GM18909 (cell line): ENCODE results near the gene INSRR.

ENCODE experiments used
- ATAC-seq: cut with Tn5 transposase; IDR thresholded peaks from one replicate; pipeline ENCODE4 v1.9.1; 2021; ENCODE audit warnings: mild to moderate bottlenecking; ENCODE audit not compliant: unreplicated experiment, poor library complexity

The INSRR gene

DNA sequence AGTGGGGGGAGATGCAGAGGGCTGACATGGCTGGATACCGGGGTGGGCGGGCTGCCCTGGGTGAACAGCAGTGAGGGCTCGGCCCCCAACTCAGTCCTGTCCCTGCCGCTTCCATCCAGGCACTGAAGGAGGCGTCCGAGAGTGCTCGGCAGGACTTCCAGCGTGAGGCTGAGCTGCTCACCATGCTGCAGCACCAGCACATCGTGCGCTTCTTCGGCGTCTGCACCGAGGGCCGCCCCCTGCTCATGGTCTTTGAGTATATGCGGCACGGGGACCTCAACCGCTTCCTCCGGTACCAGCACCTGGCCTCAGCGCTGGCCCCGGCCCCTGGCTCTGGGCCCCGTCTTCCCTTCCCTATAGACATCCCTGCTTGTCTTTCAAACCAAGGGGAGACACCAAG, 17.4 kb upstream of the INSRR start:
- no peak for ATAC-seq

DNA sequence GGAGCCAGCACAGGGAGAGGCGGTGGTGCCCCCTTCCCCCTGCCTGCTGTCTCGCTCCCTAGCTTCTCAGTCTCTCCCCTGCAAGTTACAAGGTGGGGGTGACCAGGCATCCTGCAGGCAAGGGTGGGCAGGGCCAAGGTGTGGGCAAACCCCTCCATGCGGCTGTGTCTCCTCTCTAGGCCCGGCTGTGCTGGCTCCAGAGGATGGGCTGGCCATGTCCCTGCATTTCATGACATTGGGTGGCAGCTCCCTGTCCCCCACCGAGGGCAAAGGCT, 16.4 kb upstream of the INSRR start:
- ATAC-seq, result no peak

DNA sequence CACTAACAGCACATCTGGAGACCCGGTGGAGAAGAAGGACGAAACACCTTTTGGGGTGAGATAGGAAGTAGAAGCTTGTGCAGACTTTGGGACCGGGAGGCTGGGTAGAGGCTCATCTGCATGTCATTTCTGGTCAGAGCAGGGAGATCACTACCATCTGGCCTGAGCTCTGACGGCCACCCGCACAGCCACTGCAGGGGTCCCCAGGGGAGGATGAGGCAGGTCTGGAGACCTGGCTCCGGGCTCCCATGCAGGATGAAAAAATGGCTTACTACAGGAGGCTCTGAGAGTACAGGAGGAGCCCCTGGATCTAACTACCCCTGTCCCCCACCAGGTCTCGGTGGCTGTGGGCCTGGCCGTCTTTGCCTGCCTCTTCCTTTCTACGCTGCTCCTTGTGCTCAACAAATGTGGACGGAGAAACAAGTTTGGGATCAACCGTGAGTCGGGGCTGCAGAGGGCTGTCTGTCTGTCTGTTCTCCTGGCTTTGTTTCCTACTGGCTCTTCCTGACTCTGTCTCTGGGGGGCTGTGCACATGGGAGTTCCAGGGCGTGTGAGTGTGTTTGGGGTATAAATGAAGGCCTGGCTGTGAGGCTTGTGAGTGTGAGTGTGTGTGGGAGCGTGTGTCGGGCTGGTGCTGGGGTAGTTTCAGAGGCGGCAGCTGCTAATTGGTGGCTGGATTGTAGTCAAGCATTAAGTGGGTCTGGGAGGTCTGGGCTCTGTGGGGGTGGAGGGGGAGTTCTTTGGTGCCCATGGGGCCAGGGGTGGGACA, 15.8 kb upstream of the INSRR start:
- ATAC-seq, result no peak

- no peak for ATAC-seq
Measured at GRCh38 chr1:156874142-156874541, 15.2 kb upstream of the INSRR start.

- ATAC-seq, result no peak
Measured at GRCh38 chr1:156873659-156874058, 14.7 kb upstream of the INSRR start.

- no peak for ATAC-seq
Measured at GRCh38 chr1:156869455-156869854, 10.5 kb upstream of the INSRR start.

- ATAC-seq, result no peak
Measured at GRCh38 chr1:156868341-156868740, 9.4 kb upstream of the INSRR start.

DNA sequence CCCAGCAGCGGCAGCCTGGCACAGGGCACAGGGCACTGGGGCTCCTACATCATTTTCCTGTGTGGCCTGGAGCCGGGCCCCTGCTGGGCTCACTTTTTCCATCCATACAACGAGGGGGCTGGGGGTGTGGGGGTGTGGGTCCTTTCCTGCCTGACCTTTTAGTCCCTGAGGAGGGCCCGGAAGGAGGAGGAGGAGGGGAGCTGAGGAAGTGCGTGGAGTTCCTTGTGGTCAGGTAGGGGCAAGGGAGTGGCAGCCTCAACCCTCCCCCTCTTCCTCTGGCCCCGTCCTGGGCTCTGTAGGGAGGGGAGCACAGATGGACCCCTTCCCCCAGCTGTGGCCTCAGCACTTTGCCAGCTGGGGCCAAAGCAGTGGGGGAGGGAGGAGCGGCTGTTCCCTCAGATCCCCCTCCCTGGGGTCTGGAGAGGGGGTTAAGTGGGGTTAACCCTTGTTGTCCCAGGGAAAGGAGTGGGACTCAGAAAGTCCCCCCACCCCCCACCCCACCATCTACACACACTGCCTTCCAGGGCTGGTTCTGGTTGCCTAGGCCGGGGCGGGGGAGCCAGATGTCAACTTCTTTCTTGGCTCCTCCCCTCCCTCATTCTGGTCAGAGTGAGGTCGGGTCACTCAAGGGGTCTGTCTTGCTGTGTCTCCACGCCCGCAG, 7.5 kb upstream of the INSRR start:
- ATAC-seq, result no peak

DNA sequence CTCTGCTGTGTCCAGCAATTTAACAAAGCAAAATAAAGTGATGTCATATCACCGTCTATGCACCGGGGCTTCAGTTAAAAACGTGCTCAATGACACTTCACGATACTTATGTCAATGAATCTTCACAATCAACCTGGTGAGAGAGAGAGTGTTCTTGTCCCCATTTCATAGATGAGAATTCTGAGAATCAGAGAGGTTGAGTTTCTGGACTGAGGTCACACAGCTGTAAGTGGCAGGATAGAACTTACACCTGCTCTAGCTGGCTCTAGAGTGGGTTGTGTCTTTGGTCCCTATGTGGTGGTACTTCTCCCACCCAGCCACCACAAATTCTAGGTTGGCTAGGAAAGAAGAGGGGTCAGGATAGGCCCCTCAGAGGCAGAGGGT, 6.9 kb upstream of the INSRR start:
- no peak for ATAC-seq

- no peak for ATAC-seq
Measured at GRCh38 chr1:156865258-156865657, 6.3 kb upstream of the INSRR start.

GRCh38 chr1:156864796-156865195, 5.9 kb upstream of the INSRR start:
- ATAC-seq, result no peak

GRCh38 chr1:156863631-156864030, 4.7 kb upstream of the INSRR start:
- no peak for ATAC-seq

GRCh38 chr1:156862997-156863599, 4.2 kb upstream of the INSRR start:
- ATAC-seq, result no peak

- ATAC-seq, result no peak
Measured at GRCh38 chr1:156862584-156862983, 3.7 kb upstream of the INSRR start.

- ATAC-seq, result no peak
Measured at GRCh38 chr1:156860628-156861423, 1.9 kb upstream of the INSRR start, which contains the start of gene NTRK1. Gene NTRK1, plus strand, starts transcription at chr1:156860865. Its CDS starts 70 bp downstream, at chr1:156860935.

- ATAC-seq, result no peak
Measured at GRCh38 chr1:156860113-156860627, 1.3 kb upstream of the INSRR start.

GRCh38 chr1:156859523-156860112, 701 bp upstream of the INSRR start:
- no peak for ATAC-seq

DNA sequence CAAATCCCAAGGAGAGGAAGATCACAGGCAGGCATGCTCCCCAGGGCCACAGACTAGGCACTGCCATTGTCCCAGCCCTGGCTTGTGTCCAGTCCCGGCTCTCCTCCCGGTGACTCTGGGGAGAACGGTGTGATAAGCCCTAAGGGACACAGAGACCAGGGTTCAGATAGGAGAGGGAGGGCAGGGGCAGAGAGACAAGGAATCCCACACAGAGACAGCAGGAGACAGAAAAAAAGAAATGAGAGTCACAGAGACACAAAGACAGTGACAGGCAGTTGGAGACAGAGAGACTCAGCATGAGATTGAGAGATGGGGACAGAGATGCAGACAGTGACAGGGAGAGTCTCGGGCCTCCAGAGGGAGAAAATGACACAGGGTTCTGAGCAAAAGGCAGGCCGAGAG, 361 bp downstream of the INSRR start:
- ATAC-seq, result no peak

DNA sequence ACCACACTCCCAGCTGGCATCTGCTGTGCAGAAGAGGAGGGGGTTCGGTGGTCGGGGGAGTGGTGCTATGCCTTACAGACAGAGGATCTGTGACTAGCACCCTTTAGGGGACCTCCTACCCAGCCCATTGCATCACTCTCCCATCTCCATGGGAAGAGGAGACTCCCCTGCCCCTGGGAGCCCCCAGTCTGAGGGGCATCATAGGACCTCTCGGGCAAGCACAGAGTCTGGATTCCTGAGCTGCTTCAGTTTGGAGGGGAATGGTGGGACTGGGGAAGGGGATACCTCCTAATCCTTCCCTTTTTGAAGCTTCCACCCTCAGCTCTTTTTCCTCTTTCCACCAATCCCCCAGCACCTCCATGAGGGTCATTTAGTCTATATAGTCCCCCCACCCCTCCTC, 1.4 kb downstream of the INSRR start:
- ATAC-seq, result no peak

DNA sequence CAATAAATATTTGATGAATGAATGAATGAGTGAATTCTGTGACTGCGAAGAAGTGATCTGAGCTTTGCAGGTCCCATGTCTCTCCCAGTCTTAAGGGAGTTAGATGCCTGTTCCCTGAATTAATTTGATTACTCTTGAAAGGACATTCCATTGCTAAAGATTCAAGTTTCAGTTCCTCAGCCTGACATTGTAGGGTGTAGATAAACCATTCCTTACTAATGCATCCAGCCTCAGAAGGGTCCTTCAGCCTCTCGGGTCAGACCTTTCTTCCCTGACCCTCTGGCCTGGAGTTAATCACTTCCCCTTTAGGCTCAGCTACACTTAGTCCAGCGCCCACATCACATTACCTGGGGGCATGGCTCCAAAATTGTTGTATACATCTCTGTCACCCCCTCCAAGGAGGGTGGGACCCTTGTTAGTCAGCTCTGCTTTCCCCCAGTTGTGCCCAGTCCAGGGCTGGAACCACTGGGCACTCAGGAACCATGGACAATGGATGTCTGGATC, 2.6 kb downstream of the INSRR start:
- ATAC-seq, result no peak
